K562 treated with DMSO at 1 percent for 12 hours (cell line): ENCODE results near the gene GBP2. TPM values are rescaled to one million over a fixed set of nuclear protein-coding genes. Genes with fewer than 3 reads are reported as not detected.

Experiments used
- total RNA-seq: library from RNA; unstranded; fragments of 300-600 nt; gene quantifications from 2 replicates; pipeline ENCODE4 v1.2.3, GENCODE V29; 2022; ENCODE audit not compliant: insufficient read depth

Gene GBP2, protein sequence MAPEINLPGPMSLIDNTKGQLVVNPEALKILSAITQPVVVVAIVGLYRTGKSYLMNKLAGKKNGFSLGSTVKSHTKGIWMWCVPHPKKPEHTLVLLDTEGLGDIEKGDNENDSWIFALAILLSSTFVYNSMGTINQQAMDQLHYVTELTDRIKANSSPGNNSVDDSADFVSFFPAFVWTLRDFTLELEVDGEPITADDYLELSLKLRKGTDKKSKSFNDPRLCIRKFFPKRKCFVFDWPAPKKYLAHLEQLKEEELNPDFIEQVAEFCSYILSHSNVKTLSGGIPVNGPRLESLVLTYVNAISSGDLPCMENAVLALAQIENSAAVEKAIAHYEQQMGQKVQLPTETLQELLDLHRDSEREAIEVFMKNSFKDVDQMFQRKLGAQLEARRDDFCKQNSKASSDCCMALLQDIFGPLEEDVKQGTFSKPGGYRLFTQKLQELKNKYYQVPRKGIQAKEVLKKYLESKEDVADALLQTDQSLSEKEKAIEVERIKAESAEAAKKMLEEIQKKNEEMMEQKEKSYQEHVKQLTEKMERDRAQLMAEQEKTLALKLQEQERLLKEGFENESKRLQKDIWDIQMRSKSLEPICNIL
- total RNA-seq, result 16.6 and 26.7 TPM in 2 replicates

DNA sequence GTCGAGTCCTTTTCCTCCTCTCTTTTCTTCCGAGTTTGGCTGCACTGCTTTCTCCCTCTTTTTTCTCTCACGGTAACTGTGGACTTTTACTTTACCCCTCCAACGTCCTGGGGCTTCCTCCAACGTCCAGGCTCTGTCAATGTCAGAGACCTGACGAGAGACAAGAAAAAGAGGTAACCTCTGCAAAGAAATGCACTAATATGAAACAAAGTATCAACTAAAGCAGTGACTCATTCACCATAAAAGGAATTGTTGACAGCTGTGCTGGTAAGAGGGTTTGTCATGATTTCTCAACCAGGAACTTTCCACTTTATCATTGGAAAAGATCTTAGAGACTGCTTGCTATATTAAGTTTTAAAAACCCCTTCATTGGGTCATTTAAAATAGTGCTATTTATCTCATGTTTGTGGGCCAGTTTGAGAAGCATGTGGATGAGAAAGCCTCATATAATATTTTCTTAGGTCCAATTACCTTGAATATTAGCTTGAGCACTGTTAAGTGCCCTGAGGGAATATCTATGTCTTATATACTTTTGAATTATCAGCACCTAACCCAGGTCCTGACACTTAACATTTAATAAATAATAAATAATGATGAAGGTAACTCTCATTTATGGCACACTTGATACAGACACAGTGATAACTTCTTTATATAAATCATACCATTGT lies at the start of gene GBP2:
TSS of gene GBP2 (minus strand) at position 202 of the 668 bp plus-strand sequence. CDS start 4,148 bp downstream, outside the sequence.

DNA sequence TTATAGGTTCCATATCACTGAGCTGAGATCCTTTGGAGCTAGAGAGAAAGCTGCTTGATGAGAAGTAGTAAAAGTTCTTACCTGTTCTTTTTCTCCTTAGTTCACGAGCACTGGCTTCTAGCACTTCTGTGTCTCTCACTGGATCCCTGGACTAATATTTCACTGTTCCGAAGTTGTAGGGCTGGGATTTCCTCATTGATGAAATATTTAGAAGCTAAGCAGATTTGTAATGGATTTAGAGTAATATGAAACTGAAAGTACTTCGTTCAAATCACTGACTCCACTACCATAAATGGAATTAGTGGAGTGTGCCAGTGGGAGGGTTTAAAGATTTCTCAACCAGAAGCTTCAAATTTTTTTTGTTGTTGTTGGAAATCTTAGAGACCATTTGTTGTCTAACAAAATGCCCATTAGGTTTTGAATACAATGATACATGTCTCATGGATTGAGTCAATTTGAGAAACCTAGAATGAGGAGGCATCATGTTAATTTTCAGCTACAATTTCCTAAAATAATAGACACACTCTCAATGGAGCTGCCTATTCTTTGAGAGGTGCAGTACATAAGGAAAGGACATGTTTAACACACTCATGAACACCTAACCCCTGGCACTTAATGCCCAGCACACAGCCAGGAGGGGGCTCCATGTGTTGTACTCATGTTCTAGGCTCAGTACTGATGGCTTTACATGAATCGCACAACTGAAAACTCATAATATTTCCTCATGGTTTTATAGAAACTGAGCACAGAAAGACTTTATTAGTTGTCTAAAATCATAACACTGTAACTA lies 60.6 kb downstream of the GBP2 start, which contains the start of gene GBP1:
TSS of gene GBP1 (minus strand) at position 130 of the 790 bp plus-strand sequence. CDS start 1,974 bp downstream, outside the sequence.

Other genes with a start within 250 kb of the GBP2 start
- 24.6 and 43.6 TPM in 2 replicates for gene GTF2B, start 234.5 kb downstream of the GBP2 start, total RNA-seq
- gene KYAT3, start 133.5 kb downstream of the GBP2 start, total RNA-seq, result 12.7 and 23.5 TPM in 2 replicates
- 2.8 and 6.2 TPM in 2 replicates for gene RBMXL1, start 133.5 kb downstream of the GBP2 start, total RNA-seq
- 0.20 TPM in 1 of 2 replicates, not detected in the other for gene GBP3, start 103.2 kb downstream of the GBP2 start, total RNA-seq
- 0.26 TPM in 1 of 2 replicates, not detected in the other for gene GBP1, start 60.9 kb downstream of the GBP2 start, total RNA-seq
- gene GBP7, start 49.9 kb upstream of the GBP2 start, total RNA-seq, result not detected in 2 replicates
- gene GBP4, start 72.8 kb upstream of the GBP2 start, total RNA-seq, result 0.12 TPM in 1 of 2 replicates, not detected in the other
- gene GBP5, start 146.7 kb upstream of the GBP2 start, total RNA-seq, result 0.90 and 2.5 TPM in 2 replicates
- not detected in 2 replicates for gene GBP6, start 237.9 kb upstream of the GBP2 start, total RNA-seq